Glutamatergic neuron (in vitro differentiated cells): Measurements from ENCODE around the gene PPID. TPM values are rescaled to one million over a fixed set of nuclear protein-coding genes. Genes with fewer than 3 reads are reported as not detected.

Experiments
- DNase-seq: peaks from one replicate; pipeline ENCODE4 v3.0.0; 2022
- H3K27ac Mint-ChIP-seq: one replicate; pipeline ENCODE4 v1.8.0; 2020; ENCODE audit warnings: mild to moderate bottlenecking, mixed read lengths, inconsistent platforms; ENCODE audit not compliant: unreplicated experiment
- H3K27me3 Mint-ChIP-seq: one replicate; pipeline ENCODE4 v1.8.0; 2020; ENCODE audit warnings: mild to moderate bottlenecking, moderate library complexity, mixed read lengths, inconsistent platforms; ENCODE audit not compliant: unreplicated experiment
- H3K36me3 Mint-ChIP-seq: one replicate; pipeline ENCODE4 v1.8.0; 2020; ENCODE audit warnings: mild to moderate bottlenecking, mixed read lengths, inconsistent platforms; ENCODE audit not compliant: unreplicated experiment
- H3K4me1 Mint-ChIP-seq: one replicate; pipeline ENCODE4 v1.8.0; 2020; ENCODE audit warnings: mild to moderate bottlenecking, low read depth, mixed read lengths, inconsistent platforms; ENCODE audit not compliant: unreplicated experiment
- H3K4me3 Mint-ChIP-seq: one replicate; pipeline ENCODE4 v1.8.0; 2020; ENCODE audit warnings: mild to moderate bottlenecking, mixed read lengths, inconsistent platforms; ENCODE audit not compliant: unreplicated experiment
- H3K9me3 Mint-ChIP-seq: one replicate; pipeline ENCODE4 v1.8.0; 2020; ENCODE audit warnings: mild to moderate bottlenecking, moderate library complexity, mixed read lengths, inconsistent platforms; ENCODE audit not compliant: unreplicated experiment
- total RNA-seq: library from RNA; stranded (reverse); fragmentation: NEBNext Ultra II Directional; extraction: Animal tissue kit (Norgen Biotek cat#: 25700); gene quantifications from one replicate; pipeline ENCODE4 v1.2.1, GENCODE V29; 2021; ENCODE audit not compliant: unreplicated experiment
- TF ChIP-seq, protein P1 (sequence below): fragments of 200-600 bp; sonication (generic); IDR thresholded peaks from one replicate; pipeline ENCODE4 v1.5.0; 2021; ENCODE audit not compliant: partially characterized antibody, unreplicated experiment

PPID gene
- total RNA-seq, 1 donor from 2014 or later, result 22.1 TPM

DNA sequence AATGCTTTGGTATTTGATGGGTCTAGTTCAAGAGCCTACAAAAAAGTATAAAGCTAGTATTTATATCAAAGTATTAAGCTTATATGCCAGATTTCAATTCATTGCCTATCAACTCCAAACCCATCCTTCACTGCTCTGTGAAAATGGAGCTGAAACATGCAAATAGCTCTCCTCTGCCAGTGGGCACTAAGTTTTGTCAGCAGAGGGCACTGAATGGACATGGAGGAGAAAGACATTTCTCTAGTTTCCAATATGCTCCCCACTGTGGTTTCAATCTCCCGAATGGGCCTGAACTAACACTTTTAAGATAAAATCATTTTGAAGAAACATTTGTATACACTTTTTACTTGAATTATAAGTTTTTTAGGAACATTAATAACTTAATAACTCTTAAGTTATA lies 12.4 kb downstream of the PPID start:
- Mint-ChIP-seq H3K27me3 (no peaks in the 10 kb centered on the region), H3K27ac (no peak overlapping the region), H3K4me3 (no peak overlapping the region), H3K36me3 (no peaks in the 10 kb centered on the region), H3K9me3 (no peaks in the 10 kb centered on the region), H3K4me1 (no peaks in the 10 kb centered on the region)
- DNase-seq, result no peak
- TF ChIP-seq, protein P1, sequence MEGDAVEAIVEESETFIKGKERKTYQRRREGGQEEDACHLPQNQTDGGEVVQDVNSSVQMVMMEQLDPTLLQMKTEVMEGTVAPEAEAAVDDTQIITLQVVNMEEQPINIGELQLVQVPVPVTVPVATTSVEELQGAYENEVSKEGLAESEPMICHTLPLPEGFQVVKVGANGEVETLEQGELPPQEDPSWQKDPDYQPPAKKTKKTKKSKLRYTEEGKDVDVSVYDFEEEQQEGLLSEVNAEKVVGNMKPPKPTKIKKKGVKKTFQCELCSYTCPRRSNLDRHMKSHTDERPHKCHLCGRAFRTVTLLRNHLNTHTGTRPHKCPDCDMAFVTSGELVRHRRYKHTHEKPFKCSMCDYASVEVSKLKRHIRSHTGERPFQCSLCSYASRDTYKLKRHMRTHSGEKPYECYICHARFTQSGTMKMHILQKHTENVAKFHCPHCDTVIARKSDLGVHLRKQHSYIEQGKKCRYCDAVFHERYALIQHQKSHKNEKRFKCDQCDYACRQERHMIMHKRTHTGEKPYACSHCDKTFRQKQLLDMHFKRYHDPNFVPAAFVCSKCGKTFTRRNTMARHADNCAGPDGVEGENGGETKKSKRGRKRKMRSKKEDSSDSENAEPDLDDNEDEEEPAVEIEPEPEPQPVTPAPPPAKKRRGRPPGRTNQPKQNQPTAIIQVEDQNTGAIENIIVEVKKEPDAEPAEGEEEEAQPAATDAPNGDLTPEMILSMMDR, result no peak

DNA sequence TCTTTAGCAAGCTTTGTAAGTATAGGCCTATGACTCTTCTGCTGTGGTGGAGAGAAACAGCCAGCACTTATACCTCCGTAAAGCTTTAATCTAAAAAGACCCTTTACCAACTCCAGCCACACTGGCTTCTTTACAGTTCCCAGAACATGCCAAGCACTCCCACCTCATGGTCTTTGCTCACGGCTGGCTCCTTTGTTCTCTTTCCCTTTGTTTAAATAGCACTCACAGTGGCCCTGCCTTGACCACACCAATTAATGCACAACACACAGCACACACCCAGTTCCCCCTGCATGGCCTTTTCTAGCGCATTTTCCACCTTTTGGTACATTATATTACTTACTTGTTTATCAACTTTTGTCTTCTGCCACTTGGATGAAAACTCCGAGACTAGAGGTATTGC lies 18.9 kb downstream of the PPID start:
- no peaks in the 10 kb centered on the region for H3K27me3 Mint-ChIP-seq
- H3K27ac Mint-ChIP-seq, result no peak overlapping the region
- no peaks in the 10 kb centered on the region for H3K4me1 Mint-ChIP-seq
- TF ChIP-seq, protein P1, result no peak
- no peaks in the 10 kb centered on the region for H3K36me3 Mint-ChIP-seq
- no peak for DNase-seq
- no peak overlapping the region for H3K4me3 Mint-ChIP-seq
- no peaks in the 10 kb centered on the region for H3K9me3 Mint-ChIP-seq

DNA sequence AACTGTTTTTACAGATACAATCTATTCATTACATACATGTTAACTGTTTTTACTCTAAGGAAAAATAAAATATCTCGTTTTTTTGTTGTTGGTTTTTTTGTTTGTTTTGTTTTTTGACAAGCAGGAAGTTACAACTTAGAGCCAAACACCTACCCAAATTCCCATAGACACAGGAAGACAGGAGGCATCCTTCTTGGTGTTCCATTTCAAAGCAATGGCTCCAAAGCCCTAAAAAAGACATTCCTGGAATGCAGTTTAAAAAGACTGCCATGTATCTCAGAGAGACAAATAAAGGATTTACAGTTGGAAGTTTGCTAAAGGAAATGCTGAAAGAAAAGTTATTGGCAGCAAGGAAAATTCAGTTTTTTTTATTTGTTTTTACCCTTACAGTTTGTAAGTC lies 34.4 kb downstream of the PPID start:
- H3K9me3 Mint-ChIP-seq, result no peaks in the 10 kb centered on the region
- no peak for DNase-seq
- no peak overlapping the region for H3K27ac Mint-ChIP-seq
- no peak overlapping the region for H3K4me3 Mint-ChIP-seq
- no peaks in the 10 kb centered on the region for H3K36me3 Mint-ChIP-seq
- no peaks in the 10 kb centered on the region for H3K4me1 Mint-ChIP-seq
- H3K27me3 Mint-ChIP-seq, result no peaks in the 10 kb centered on the region
- TF ChIP-seq, protein P1, result no peak

DNA sequence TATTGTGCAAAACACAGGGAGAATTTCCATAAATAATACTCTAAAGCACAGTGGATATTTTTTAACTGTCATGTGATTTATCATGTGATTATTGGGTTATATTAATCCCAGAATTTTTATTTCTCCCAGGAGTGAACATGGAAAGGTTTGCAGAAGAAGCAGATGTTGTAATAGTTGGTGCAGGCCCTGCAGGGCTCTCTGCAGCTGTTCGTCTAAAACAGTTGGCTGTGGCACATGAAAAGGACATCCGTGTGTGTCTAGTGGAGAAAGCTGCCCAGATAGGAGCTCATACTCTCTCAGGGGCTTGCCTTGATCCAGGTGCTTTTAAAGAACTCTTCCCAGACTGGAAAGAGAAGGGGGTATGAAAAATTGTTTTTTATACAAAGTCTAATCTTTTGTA lies 41.1 kb downstream of the PPID start:
- Mint-ChIP-seq H3K4me3 (no peak overlapping the region), H3K9me3 (no peaks in the 10 kb centered on the region), H3K27ac (no peak overlapping the region), H3K27me3 (no peaks in the 10 kb centered on the region), H3K36me3 (no peaks in the 10 kb centered on the region), H3K4me1 (no peaks in the 10 kb centered on the region)
- TF ChIP-seq, protein P1, result no peak
- no peak for DNase-seq

DNA sequence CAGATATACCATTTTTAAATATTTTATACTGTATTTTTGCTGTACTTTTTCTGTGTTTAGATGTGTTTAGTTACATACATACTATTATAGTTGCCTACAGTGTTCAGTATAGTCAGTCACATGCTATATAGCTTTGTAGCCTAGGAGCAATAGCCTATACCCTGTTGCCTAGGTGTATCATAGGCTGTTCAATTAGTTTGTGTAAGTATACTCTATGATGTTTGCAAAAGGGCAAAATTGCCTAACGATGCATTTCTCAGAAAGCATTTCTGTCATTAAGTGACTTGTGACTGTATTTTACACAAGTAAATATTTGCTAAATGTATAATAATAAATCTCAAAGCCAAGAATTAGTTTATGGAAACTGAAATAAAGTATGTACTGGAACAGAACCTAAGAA lies 41.6 kb downstream of the PPID start:
- Mint-ChIP-seq H3K36me3 (no peaks in the 10 kb centered on the region), H3K4me3 (no peak overlapping the region), H3K4me1 (no peaks in the 10 kb centered on the region), H3K27ac (no peak overlapping the region), H3K27me3 (no peaks in the 10 kb centered on the region), H3K9me3 (no peaks in the 10 kb centered on the region)
- TF ChIP-seq, protein P1, result no peak
- no peak for DNase-seq
